CD4-positive, alpha-beta T cell treated with Interleukin-12 subunit alpha and Interleukin-12 subunit beta, for 1 hour (primary cell): Measurements from ENCODE around the gene PCDHGB6.
"Not testable (repeated sequence)": the region's sequence is repeated elsewhere in the genome, so short reads cannot be mapped to it uniquely, and the experiment has no call there.

Experiments
- DNase-seq: peaks from one replicate; pipeline ENCODE4 v3.0.0-alpha.2; 2020

The PCDHGB6 gene

DNA sequence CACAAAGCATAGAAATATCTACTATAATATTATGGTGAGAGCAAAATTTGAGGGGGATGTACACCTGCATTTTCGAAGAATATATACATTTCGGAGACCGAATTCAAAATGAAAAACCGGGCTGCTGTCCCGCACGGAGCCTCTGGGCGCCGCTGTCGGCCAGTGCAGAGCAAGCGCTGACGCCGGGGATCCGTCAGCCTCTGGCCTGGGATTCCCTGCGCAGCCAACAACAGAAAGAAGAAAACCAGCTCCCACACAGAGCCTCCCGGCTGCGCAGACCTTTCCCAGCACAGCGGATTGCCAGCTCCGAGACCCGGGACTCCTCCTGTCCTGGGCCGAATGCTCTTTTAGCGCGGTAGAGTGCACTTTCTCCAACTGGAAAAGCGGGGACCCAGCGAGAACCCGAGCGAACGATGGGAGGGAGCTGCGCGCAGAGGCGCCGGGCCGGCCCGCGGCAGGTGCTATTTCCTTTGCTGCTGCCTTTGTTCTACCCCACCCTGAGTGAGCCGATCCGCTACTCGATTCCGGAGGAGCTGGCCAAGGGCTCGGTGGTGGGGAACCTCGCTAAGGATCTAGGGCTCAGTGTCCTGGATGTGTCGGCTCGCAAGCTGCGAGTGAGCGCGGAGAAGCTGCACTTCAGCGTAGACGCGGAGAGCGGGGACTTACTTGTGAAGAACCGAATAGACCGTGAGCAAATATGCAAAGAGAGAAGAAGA lies at the start of gene PCDHGB6:
TSS of gene PCDHGB6 (plus strand) at position 232 of the 716 bp plus-strand sequence. CDS start at position 414, 182 bp downstream.
- peak; percentile 42 for DNase-seq

DNA sequence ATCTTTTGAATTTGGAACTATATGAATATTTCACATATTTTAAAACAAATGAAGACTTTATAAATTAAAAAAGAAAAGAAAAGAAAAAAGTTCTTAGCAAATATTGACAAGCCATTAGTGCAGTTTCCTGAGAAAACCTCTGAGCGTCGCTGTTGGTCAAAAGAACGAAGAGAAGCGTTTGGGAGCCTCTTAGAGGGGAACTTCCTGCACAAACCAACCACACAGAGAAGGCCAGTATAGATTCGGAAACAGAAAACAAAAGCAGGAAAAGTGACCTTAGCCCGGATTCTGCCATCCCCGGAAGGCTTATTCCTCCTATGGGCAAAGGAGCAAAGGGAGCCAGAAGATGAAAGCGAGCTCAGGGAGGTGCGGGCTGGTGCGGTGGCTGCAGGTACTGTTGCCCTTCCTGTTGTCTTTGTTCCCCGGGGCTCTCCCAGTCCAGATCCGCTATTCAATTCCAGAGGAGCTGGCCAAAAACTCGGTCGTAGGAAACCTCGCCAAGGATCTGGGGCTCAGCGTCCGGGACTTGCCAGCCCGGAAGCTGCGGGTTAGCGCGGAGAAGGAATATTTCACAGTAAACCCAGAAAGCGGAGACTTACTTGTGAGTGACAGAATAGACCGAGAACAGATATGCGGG lies 47.9 kb upstream of the PCDHGB6 start, which contains the start of gene PCDHGB2:
TSS of gene PCDHGB2 (plus strand) at position 205 of the 637 bp plus-strand sequence. CDS start at position 347, 142 bp downstream.
- peak; percentile 50 for DNase-seq

- DNase-seq = no peak
These were observed 47.1 kb upstream of the PCDHGB6 start for GRCh38 chr5:141360685-141361084.

DNA sequence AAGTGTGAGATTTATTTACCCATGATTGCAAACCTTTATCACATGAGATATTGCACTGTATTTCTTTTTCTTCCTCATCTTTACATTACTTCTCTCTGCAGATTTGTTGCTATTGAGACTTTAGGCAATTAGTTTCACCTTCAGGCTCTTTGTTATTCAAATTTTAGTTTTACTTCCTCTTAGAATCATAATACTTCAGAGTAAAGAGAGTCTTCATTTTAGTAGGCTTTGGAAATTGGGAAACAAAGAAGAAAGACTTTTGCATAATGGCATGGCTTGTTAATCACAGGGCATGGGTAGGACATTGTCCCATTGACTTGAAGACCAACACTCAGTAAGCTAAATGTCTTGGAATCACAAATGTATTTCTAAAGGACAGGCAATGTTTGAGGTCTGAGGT lies 45.1 kb upstream of the PCDHGB6 start:
- DNase-seq = no peak

DNA sequence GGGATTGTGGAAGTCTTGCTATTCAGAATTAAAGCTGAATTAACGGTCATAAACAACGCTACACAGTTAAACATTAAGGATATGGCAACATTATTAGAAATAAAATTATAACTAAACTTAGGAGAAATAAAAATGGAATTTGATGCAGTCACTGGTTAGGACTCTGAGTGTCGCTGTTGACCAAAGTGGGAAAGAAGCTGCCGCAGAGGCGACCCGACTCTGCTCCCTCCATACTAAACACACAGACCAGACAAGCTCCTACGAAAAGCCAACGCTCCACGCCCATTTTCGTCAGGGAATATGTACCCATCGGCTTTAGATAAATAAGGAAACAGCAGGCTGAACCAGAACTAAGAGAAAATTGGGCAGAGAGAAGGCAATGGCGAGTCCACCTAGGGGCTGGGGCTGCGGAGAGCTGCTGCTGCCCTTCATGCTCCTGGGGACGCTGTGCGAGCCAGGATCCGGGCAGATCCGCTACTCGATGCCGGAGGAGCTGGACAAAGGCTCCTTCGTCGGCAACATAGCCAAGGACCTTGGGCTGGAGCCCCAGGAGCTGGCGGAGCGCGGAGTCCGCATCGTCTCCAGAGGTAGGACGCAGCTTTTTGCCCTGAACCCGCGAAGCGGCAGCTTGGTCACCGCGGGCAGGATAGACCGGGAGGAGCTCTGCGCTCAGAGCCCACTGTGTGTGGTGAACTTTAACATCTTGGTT lies 43.7 kb upstream of the PCDHGB6 start, which contains the start of gene PCDHGA5:
TSS of gene PCDHGA5 (plus strand) at position 211 of the 709 bp plus-strand sequence. CDS start at position 380, 169 bp downstream.
- DNase-seq = no peak

- no peak for DNase-seq
These were observed 41.6 kb upstream of the PCDHGB6 start for GRCh38 chr5:141366016-141366896.

- DNase-seq = peak; percentile 48
These were observed 37.6 kb upstream of the PCDHGB6 start, which contains the start of gene PCDHGB3 for GRCh38 chr5:141369994-141370848. TSS of gene PCDHGB3 (plus strand) at chr5:141370242. CDS start at chr5:141370395, 153 bp downstream.

GRCh38 chr5:141371572-141372475 lies 36.0 kb upstream of the PCDHGB6 start:
- no peak for DNase-seq

GRCh38 chr5:141373673-141374317 lies 34.0 kb upstream of the PCDHGB6 start, which contains the start of gene PCDHGA6:
TSS of gene PCDHGA6 (plus strand) at chr5:141373891. CDS start at chr5:141374084, 193 bp downstream.
- peak; percentile 13 for DNase-seq

DNA sequence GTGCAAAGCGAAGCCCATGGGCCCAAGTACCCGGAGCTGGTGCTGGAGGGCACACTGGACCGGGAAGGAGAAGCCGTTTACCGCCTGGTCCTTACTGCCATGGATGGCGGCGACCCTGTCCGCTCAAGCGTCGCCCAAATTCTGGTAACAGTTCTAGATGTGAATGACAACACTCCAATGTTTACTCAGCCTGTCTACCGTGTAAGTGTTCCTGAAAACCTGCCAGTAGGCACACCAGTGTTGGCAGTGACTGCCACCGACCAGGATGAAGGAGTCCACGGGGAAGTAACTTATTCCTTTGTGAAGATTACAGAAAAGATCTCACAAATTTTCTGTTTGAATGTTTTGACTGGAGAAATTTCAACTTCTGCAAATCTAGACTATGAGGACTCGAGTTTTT lies 33.2 kb upstream of the PCDHGB6 start:
- DNase-seq = no peak

DNA sequence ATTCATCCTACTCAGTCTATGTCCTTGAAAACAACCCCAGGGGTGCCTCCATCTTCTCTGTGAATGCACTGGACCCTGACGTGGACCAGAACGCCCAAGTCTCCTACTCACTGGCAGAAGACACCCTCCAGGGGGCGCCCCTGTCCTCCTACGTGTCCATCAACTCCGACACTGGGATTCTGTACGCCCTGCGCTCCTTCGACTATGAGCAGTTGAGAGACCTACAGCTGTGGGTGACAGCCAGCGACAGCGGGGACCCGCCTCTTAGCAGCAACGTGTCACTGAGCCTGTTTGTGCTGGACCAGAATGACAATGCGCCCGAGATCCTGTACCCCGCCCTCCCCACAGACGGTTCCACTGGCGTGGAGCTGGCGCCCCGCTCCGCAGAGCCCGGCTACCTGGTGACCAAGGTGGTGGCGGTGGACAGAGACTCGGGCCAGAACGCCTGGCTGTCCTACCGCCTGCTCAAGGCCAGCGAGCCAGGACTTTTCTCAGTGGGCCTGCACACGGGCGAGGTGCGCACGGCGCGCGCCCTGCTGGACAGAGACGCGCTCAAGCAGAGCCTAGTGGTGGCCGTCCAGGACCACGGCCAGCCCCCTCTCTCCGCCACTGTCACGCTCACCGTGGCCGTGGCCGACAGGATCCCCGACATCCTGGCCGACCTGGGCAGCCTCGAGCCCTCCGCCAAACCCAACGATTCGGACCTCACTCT lies 32.2 kb upstream of the PCDHGB6 start:
- not testable (repeated sequence) for DNase-seq

- no peak for DNase-seq
These were observed 25.1 kb upstream of the PCDHGB6 start, which contains the start of gene PCDHGA7 for GRCh38 chr5:141382469-141383294. TSS of gene PCDHGA7 (plus strand) at chr5:141382742. CDS start at chr5:141382900, 158 bp downstream.

- no peak for DNase-seq
These were observed 24.5 kb upstream of the PCDHGB6 start for GRCh38 chr5:141383345-141383744.

DNA sequence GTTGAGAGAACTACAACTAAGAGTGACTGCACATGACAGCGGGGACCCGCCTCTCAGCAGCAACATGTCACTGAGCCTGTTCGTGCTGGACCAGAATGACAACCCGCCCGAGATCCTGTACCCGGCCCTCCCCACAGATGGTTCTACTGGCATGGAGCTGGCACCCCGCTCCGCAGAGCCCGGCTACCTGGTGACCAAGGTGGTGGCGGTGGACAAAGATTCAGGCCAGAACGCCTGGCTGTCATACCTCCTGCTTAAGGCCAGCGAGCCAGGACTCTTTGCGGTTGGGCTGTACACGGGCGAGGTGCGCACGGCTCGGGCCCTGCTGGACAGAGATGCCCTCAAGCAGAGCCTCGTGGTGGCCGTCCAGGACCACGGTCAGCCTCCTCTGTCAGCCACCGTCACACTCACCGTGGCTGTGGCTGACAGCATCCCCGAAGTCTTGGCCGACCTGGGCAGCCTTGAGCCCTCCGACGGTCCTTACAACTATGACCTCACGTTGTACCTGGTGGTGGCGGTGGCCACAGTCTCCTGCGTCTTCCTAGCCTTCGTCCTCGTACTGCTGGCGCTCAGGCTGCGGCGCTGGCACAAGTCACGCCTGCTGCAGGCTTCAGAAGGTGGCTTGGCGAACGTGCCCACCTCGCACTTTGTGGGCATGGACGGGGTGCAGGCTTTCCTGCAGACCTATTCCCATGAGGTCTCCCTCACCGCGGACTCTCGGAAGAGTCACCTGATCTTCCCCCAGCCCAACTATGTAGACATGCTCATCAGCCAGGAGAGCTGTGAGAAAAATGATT lies 23.2 kb upstream of the PCDHGB6 start:
- DNase-seq = no peak

- DNase-seq = peak; percentile 23
These were observed 20.1 kb upstream of the PCDHGB6 start, which contains the start of gene PCDHGB4 for GRCh38 chr5:141387557-141388311. TSS of gene PCDHGB4 (plus strand) at chr5:141387698. CDS start at chr5:141387885, 187 bp downstream.

GRCh38 chr5:141388661-141389060 lies 19.2 kb upstream of the PCDHGB6 start:
- DNase-seq = no peak
